Kidney epithelial cell (primary cell): Measurements from ENCODE around the gene TIMELESS. TPM values are rescaled to one million over a fixed set of nuclear protein-coding genes. Genes with fewer than 3 reads are reported as not detected.
A peak's percentile ranks its signal among the peaks of the same experiment; 100 is the strongest.
"Not testable (repeated sequence)": the region's sequence is repeated elsewhere in the genome, so short reads cannot be mapped to it uniquely, and the experiment has no call there.

ENCODE experiments used
- DNase-seq: peaks from one replicate; pipeline ENCODE4 v3.0.0-alpha.2; 2010; ENCODE audit warnings: low read depth
- H3K27me3 ChIP-seq: 2 replicates; pipeline ENCODE4 v1.6.0; 2011; ENCODE audit warnings: low read length; ENCODE audit not compliant: control insufficient read depth, insufficient read depth
- H3K36me3 ChIP-seq: 2 replicates; pipeline ENCODE4 v1.5.1; 2011; ENCODE audit warnings: low read length; ENCODE audit not compliant: control insufficient read depth, insufficient read depth
- H3K4me3 ChIP-seq: 2 replicates; pipeline ENCODE4 v1.5.1; 2011; ENCODE audit warnings: low read depth, mild to moderate bottlenecking, control low read depth, low read length
- total RNA-seq: library from RNA; depleted of rRNA; stranded (reverse); fragments of >200 nt; gene quantifications from 2 replicates; pipeline ENCODE4 v1.2.3, GENCODE V29; 2015
- TF ChIP-seq, protein P1 (sequence below): IDR thresholded peaks from 2 replicates; pipeline ENCODE4 v1.5.1; 2011; ENCODE audit warnings: mild to moderate bottlenecking, moderate library complexity, low read length, control low read depth, inconsistent platforms; ENCODE audit not compliant: insufficient read depth, poor library complexity, severe bottlenecking

Gene TIMELESS
- total RNA-seq, 1 donor from 2014 or later: 15.5 TPM

- no peak overlapping the region for H3K4me3 ChIP-seq
- no peak for DNase-seq
- TF ChIP-seq, protein P1, sequence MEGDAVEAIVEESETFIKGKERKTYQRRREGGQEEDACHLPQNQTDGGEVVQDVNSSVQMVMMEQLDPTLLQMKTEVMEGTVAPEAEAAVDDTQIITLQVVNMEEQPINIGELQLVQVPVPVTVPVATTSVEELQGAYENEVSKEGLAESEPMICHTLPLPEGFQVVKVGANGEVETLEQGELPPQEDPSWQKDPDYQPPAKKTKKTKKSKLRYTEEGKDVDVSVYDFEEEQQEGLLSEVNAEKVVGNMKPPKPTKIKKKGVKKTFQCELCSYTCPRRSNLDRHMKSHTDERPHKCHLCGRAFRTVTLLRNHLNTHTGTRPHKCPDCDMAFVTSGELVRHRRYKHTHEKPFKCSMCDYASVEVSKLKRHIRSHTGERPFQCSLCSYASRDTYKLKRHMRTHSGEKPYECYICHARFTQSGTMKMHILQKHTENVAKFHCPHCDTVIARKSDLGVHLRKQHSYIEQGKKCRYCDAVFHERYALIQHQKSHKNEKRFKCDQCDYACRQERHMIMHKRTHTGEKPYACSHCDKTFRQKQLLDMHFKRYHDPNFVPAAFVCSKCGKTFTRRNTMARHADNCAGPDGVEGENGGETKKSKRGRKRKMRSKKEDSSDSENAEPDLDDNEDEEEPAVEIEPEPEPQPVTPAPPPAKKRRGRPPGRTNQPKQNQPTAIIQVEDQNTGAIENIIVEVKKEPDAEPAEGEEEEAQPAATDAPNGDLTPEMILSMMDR: no peak
Measured at GRCh38 chr12:56451147-56451546, 1.9 kb upstream of the TIMELESS start.

DNA sequence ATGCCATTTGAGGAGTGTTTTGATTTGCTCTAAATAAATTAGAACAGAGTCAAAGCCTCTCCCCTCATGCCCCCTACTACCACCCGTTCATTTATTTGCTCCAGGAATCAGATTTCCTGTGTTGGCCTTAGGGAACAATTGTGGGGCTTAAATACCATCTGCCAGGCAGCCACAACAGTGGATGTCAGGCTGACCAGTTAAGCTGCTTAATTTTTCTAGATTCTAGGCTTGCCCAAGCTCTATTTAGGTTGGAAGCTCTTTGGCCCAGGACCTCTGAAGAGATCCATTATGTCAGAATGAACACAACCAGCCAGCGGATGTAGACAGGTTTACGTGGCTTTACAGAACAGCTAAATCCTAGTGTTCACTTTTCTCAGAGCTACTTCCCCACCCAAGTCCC is 1.0 kb upstream of the TIMELESS start:
- H3K36me3 ChIP-seq: no peaks in the 10 kb centered on the region
- H3K27me3 ChIP-seq: no peaks in the 10 kb centered on the region
- TF ChIP-seq, protein P1: no peak
- DNase-seq: no peak
- no peak overlapping the region for H3K4me3 ChIP-seq

More at GRCh38 chr12:56451147-56451546, 1.9 kb upstream of the TIMELESS start:
- no peaks in the 10 kb centered on the region for H3K36me3 ChIP-seq
- H3K27me3 ChIP-seq: no peaks in the 10 kb centered on the region

DNA sequence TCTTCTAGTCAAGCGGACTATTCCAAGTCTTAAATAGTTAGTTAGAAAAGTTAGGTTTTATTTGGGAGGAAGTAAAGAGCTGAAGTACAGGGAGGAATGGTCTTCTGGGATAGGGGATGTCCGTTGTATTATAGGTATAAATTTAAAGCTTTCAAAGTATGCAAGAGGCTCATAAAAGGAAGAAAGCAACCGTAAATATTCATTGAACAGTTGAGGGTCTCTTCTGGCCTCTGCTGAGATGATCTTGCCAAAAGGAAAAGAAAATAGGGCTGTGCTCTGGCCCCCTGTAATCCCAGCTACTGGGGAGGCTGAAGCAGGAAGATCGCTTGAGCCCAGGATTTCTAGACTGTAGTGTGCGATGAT is 377 bp upstream of the TIMELESS start:
- no peaks in the 10 kb centered on the region for H3K27me3 ChIP-seq
- H3K36me3 ChIP-seq: no peaks in the 10 kb centered on the region
- DNase-seq: no peak
- peak overlapping the region; percentile 58 for H3K4me3 ChIP-seq
- TF ChIP-seq, protein P1: no peak

- not testable (repeated sequence) for H3K27me3 ChIP-seq, DNase-seq, H3K36me3 ChIP-seq, H3K4me3 ChIP-seq
Measured at GRCh38 chr12:56443208-56443607, 6.0 kb downstream of the TIMELESS start.

DNA sequence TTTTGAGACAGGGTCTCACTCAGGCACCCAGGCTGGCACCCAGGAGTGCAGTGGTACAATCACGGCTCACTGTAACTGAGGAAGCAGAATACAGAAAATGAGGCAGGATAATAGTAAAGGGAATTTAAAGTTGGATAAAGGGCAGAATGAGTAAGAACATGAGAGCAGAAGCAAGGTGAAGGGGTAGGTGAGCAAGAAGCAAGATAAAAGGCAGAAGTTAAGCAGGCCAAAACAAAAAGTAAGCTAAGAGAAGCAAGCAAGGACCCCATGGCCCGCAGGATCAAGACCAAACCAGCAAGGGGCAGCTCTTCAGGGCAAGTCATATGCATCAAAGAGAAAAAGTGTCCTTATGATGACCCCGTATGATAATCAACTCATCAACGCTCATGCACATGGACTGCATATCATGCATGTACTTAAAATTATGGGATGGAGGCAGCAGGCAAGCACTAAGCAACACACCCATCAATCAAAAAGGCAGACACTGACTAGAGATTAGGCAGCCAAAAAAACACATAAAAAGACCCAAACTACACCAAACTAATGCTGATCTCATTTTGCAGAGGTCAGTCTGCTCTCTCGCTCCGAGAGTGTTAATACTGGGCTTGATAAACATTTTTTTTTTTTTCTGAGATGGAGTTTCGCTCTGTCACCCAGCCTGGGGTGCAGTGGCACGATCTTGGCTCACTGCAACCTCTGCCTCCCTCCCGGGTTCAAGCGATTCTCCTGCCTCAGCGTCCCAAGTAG is 11.6 kb downstream of the TIMELESS start:
- no peaks in the 10 kb centered on the region for H3K27me3 ChIP-seq
- TF ChIP-seq, protein P1: no peak
- no peaks in the 10 kb centered on the region for H3K36me3 ChIP-seq
- DNase-seq: no peak
- H3K4me3 ChIP-seq: no peak overlapping the region

- Histone ChIP-seq H3K4me3 (no peak overlapping the region), H3K36me3 (no peaks in the 10 kb centered on the region)
Measured at GRCh38 chr12:56434828-56435227, 14.4 kb downstream of the TIMELESS start.

More at GRCh38 chr12:56434828-56435227, 14.4 kb downstream of the TIMELESS start:
- DNase-seq: no peak
- TF ChIP-seq, protein P1: no peak
- H3K27me3 ChIP-seq: no peaks in the 10 kb centered on the region
